Kidney epithelial cell (primary cell): Measurements from ENCODE around the gene POLA1. TPM values are rescaled to one million over a fixed set of nuclear protein-coding genes. Genes with fewer than 3 reads are reported as not detected.
A peak's percentile ranks its signal among the peaks of the same experiment; 100 is the strongest.

ENCODE experiments used
- DNase-seq: peaks from one replicate; pipeline ENCODE4 v3.0.0-alpha.2; 2010; ENCODE audit warnings: low read depth
- H3K27me3 ChIP-seq: 2 replicates; pipeline ENCODE4 v1.6.0; 2011; ENCODE audit warnings: low read length; ENCODE audit not compliant: control insufficient read depth, insufficient read depth
- H3K36me3 ChIP-seq: 2 replicates; pipeline ENCODE4 v1.5.1; 2011; ENCODE audit warnings: low read length; ENCODE audit not compliant: control insufficient read depth, insufficient read depth
- H3K4me3 ChIP-seq: 2 replicates; pipeline ENCODE4 v1.5.1; 2011; ENCODE audit warnings: low read depth, mild to moderate bottlenecking, control low read depth, low read length
- CTCF ChIP-seq: IDR thresholded peaks from 2 replicates; pipeline ENCODE4 v1.5.1; 2011; ENCODE audit warnings: mild to moderate bottlenecking, moderate library complexity, low read length, control low read depth, inconsistent platforms; ENCODE audit not compliant: insufficient read depth, poor library complexity, severe bottlenecking
- total RNA-seq: library from RNA; depleted of rRNA; stranded (reverse); fragments of >200 nt; gene quantifications from 2 replicates; pipeline ENCODE4 v1.2.3, GENCODE V29; 2015

Gene POLA1
- total RNA-seq, 1 donor from 2014 or later: 6.2 TPM

GRCh38 chrX:25018682-25019081 is 325.0 kb downstream of the POLA1 start:
- Histone ChIP-seq H3K4me3 (no peak overlapping the region), H3K27me3 (peaks cover 75% of the 10 kb centered on the region), H3K36me3 (no peaks in the 10 kb centered on the region)
- DNase-seq: no peak
- no peak for TF ChIP-seq CTCF

GRCh38 chrX:25019707-25020390 is 326.1 kb downstream of the POLA1 start:
- Histone ChIP-seq H3K27me3 (peaks cover 71% of the 10 kb centered on the region), H3K4me3 (no peak overlapping the region), H3K36me3 (no peaks in the 10 kb centered on the region)
- no peak for DNase-seq
- no peak for TF ChIP-seq CTCF

- peaks cover 66% of the 10 kb centered on the region for H3K27me3 ChIP-seq
- no peaks in the 10 kb centered on the region for H3K36me3 ChIP-seq
- TF ChIP-seq CTCF: no peak
- no peak overlapping the region for H3K4me3 ChIP-seq
- DNase-seq: no peak
These were observed 326.7 kb downstream of the POLA1 start for GRCh38 chrX:25020391-25020904.

GRCh38 chrX:25020905-25021449 is 327.3 kb downstream of the POLA1 start:
- DNase-seq: no peak
- Histone ChIP-seq H3K36me3 (no peaks in the 10 kb centered on the region), H3K4me3 (no peak overlapping the region), H3K27me3 (peaks cover 60% of the 10 kb centered on the region)
- TF ChIP-seq CTCF: peak; percentile 58

GRCh38 chrX:25022499-25023325 is 329.0 kb downstream of the POLA1 start:
- Histone ChIP-seq H3K36me3 (no peaks in the 10 kb centered on the region), H3K27me3 (peaks cover 44% of the 10 kb centered on the region), H3K4me3 (no peak overlapping the region)
- no peak for DNase-seq
- TF ChIP-seq CTCF: no peak
